IPS-18c (cell line): ENCODE results near the gene PRKACA.

Experiments
- H3K4me3 ChIP-seq: 2 replicates; pipeline ENCODE4 v1.7.0; 2013; ENCODE audit warnings: low read depth, mild to moderate bottlenecking, low read length, moderate library complexity; ENCODE audit not compliant: insufficient read depth
- H3K9me3 ChIP-seq: one replicate; pipeline ENCODE4 v1.6.1; 2013; ENCODE audit warnings: mild to moderate bottlenecking, low read length, moderate library complexity; ENCODE audit not compliant: control insufficient read depth, insufficient read depth

PRKACA gene

GRCh38 chr19:14117668-14118164, at the start of gene PRKACA:
PRKACA (minus strand) TSS chr19:14117762; CDS start chr19:14117547, 215 bp downstream.
- Histone ChIP-seq H3K4me3 (peak within 1 kb of the TSS; percentile 57), H3K9me3 (no peaks in the 10 kb centered on the region)

- no peak overlapping the region for H3K4me3 ChIP-seq
- H3K9me3 ChIP-seq = peaks cover 2% of the 10 kb centered on the region
Observed at GRCh38 chr19:14166999-14167575, 49.5 kb upstream of the PRKACA start.

- peaks cover 2% of the 10 kb centered on the region for H3K9me3 ChIP-seq
- H3K4me3 ChIP-seq = no peak overlapping the region
Observed at GRCh38 chr19:14165990-14166830, 48.6 kb upstream of the PRKACA start.

- Histone ChIP-seq H3K4me3 (no peak overlapping the region), H3K9me3 (peaks cover 2% of the 10 kb centered on the region)
Observed at GRCh38 chr19:14164724-14165493, 47.3 kb upstream of the PRKACA start.

- no peak overlapping the region for H3K4me3 ChIP-seq
- H3K9me3 ChIP-seq = peaks cover 2% of the 10 kb centered on the region
Observed at GRCh38 chr19:14164082-14164481, 46.5 kb upstream of the PRKACA start.

GRCh38 chr19:14162871-14163297, 45.3 kb upstream of the PRKACA start:
- peaks cover 2% of the 10 kb centered on the region for H3K9me3 ChIP-seq
- no peak overlapping the region for H3K4me3 ChIP-seq

GRCh38 chr19:14161305-14161704, 43.7 kb upstream of the PRKACA start:
- Histone ChIP-seq H3K4me3 (no peak overlapping the region), H3K9me3 (peaks cover 2% of the 10 kb centered on the region)

GRCh38 chr19:14160017-14160703, 42.6 kb upstream of the PRKACA start:
- H3K4me3 ChIP-seq = no peak overlapping the region
- peaks cover under 1% of the 10 kb centered on the region for H3K9me3 ChIP-seq

- no peak overlapping the region for H3K4me3 ChIP-seq
- H3K9me3 ChIP-seq = no peaks in the 10 kb centered on the region
Observed at GRCh38 chr19:14159059-14159458, 41.5 kb upstream of the PRKACA start.

GRCh38 chr19:14158276-14159023, 40.9 kb upstream of the PRKACA start:
- H3K4me3 ChIP-seq = no peak overlapping the region
- H3K9me3 ChIP-seq = no peaks in the 10 kb centered on the region

GRCh38 chr19:14156971-14157717, 39.6 kb upstream of the PRKACA start:
- H3K9me3 ChIP-seq = no peaks in the 10 kb centered on the region
- H3K4me3 ChIP-seq = no peak overlapping the region

- H3K4me3 ChIP-seq = no peak overlapping the region
- H3K9me3 ChIP-seq = no peaks in the 10 kb centered on the region
Observed at GRCh38 chr19:14156122-14156521, 38.6 kb upstream of the PRKACA start.

GRCh38 chr19:14155371-14155770, 37.8 kb upstream of the PRKACA start:
- Histone ChIP-seq H3K9me3 (no peaks in the 10 kb centered on the region), H3K4me3 (no peak overlapping the region)

GRCh38 chr19:14152713-14153112, 35.2 kb upstream of the PRKACA start:
- Histone ChIP-seq H3K9me3 (no peaks in the 10 kb centered on the region), H3K4me3 (no peak overlapping the region)

GRCh38 chr19:14150770-14151661, 33.5 kb upstream of the PRKACA start:
- H3K4me3 ChIP-seq = no peak overlapping the region
- H3K9me3 ChIP-seq = no peaks in the 10 kb centered on the region
